HepG2 (cell line): ENCODE data around the gene SPRED2. TPM values are rescaled to one million over a fixed set of nuclear protein-coding genes. Genes with fewer than 3 reads are reported as not detected.
A peak's percentile ranks its signal among the peaks of the same experiment; 100 is the strongest.

Source experiments
- AKAP8 ChIP-seq: sonication (generic); formaldehyde crosslinking; IDR thresholded peaks from 2 replicates; pipeline ENCODE4 v1.5.1; 2020; ENCODE audit warnings: mild to moderate bottlenecking, missing genetic modification reagents
- ARID3A ChIP-seq: IDR thresholded peaks from 2 replicates; pipeline ENCODE4 v1.6.1; 2012; ENCODE audit warnings: low read depth, low read length, improper control_type of control experiment
- CCAR2 ChIP-seq: fragments of 200-400 bp; formaldehyde crosslinking; optimal IDR thresholded peaks from 2 replicates; pipeline ENCODE3; 2018; ENCODE audit warnings: low read depth, mild to moderate bottlenecking, low read length, moderate library complexity
- GATAD1 ChIP-seq: IDR thresholded peaks from 2 replicates; pipeline ENCODE4 v1.6.1; 2016; ENCODE audit warnings: missing genetic modification reagents, missing compliant biosample characterization
- HINFP ChIP-seq: sonication (generic); formaldehyde crosslinking; IDR thresholded peaks from 2 replicates; pipeline ENCODE4 v1.4.0; 2020; ENCODE audit warnings: low read depth, mild to moderate bottlenecking, missing genetic modification reagents
- HOMEZ ChIP-seq: IDR thresholded peaks from 2 replicates; pipeline ENCODE4 v1.6.1; 2016; ENCODE audit warnings: low read depth
- KDM1A ChIP-seq: IDR thresholded peaks from 2 replicates; pipeline ENCODE4 v1.6.1; 2016; ENCODE audit warnings: missing compliant biosample characterization
- MTA3 ChIP-seq: sonication (generic); formaldehyde crosslinking; IDR thresholded peaks from 2 replicates; pipeline ENCODE4 v1.4.0; 2020; ENCODE audit warnings: missing genetic modification reagents
- MXD1 ChIP-seq: sonication (generic); formaldehyde crosslinking; IDR thresholded peaks from 2 replicates; pipeline ENCODE4 v1.4.0; 2020; ENCODE audit warnings: mild to moderate bottlenecking, missing genetic modification reagents
- NFATC3 ChIP-seq: sonication (generic); formaldehyde crosslinking; IDR thresholded peaks from 2 replicates; pipeline ENCODE4 v1.5.1; 2020; ENCODE audit warnings: mild to moderate bottlenecking, missing genetic modification reagents
- PBX3 ChIP-seq: sonication (generic); formaldehyde crosslinking; IDR thresholded peaks from 2 replicates; pipeline ENCODE4 v1.8.1; 2023; ENCODE audit warnings: missing genetic modification reagents, inconsistent platforms, borderline replicate concordance
- RARA ChIP-seq: IDR thresholded peaks from 2 replicates; pipeline ENCODE4 v1.6.1; 2016; ENCODE audit warnings: missing genetic modification reagents, missing compliant biosample characterization
- SMYD3 ChIP-seq: sonication (generic); formaldehyde crosslinking; IDR thresholded peaks from 2 replicates; pipeline ENCODE4 v1.8.1; 2023; ENCODE audit warnings: mild to moderate bottlenecking, missing genetic modification reagents
- SOX6 ChIP-seq, 2 experiments: fragments of 450-650 bp in 1 of 2; sonication (generic) in 1 of 2; formaldehyde crosslinking in 1 of 2; IDR thresholded peaks; 2 replicates each; pipeline versions ENCODE4 v1.4.0 to v1.6.1; 2017 to 2020; ENCODE audit warnings: antibody characterized with exemption in 1 of 2, mild to moderate bottlenecking in 1 of 2, missing genetic modification reagents in 1 of 2
- ZNF333 ChIP-seq: sonication (generic); formaldehyde crosslinking; IDR thresholded peaks from 2 replicates; pipeline ENCODE4 v1.4.0; 2020; ENCODE audit warnings: mild to moderate bottlenecking, missing genetic modification reagents, borderline replicate concordance
- ZNF441 ChIP-seq: sonication (generic); formaldehyde crosslinking; IDR thresholded peaks from 2 replicates; pipeline ENCODE4 v1.7.0; 2021; ENCODE audit warnings: missing genetic modification reagents, borderline replicate concordance
- ZNF513 ChIP-seq: sonication (generic); formaldehyde crosslinking; conservative IDR thresholded peaks from 2 replicates; pipeline ENCODE4 v1.5.0; 2020; ENCODE audit warnings: missing genetic modification reagents
- ZNF549 ChIP-seq: sonication (generic); formaldehyde crosslinking; IDR thresholded peaks from 2 replicates; pipeline ENCODE4 v1.5.0; 2020; ENCODE audit warnings: missing genetic modification reagents
- ZNF652 ChIP-seq: IDR thresholded peaks from 2 replicates; pipeline ENCODE4 v1.6.1; 2016; ENCODE audit warnings: low read depth, borderline replicate concordance
- ZNF672 ChIP-seq: sonication (generic); formaldehyde crosslinking; IDR thresholded peaks from 2 replicates; pipeline ENCODE4 v1.8.1; 2022; ENCODE audit warnings: missing genetic modification reagents
- polyA plus RNA-seq, 8 experiments: library from polyadenylated mRNA; depleted of rRNA in 3 of 8; stranded (reverse) in 7 of 8; unstranded in 1 of 8; fragments of >200 nt; fragmentation: Illumina TruSeq in 4 of 8; extraction: Trizol in 4 of 8; gene quantifications; 2 replicates each; pipeline versions ENCODE4 v1.2.1 to v1.2.3, GENCODE V29; 2011 to 2016; ENCODE audit warnings: low read depth in 4 of 8, missing spikeins in 1 of 8, mixed read lengths in 1 of 8; ENCODE audit not compliant: insufficient read depth in 1 of 8
- total RNA-seq, 5 experiments: library from RNA; depleted of rRNA; stranded (reverse); fragments of >200 nt; fragmentation: Illumina TruSeq; extraction: Trizol; gene quantifications; 2 replicates each; pipeline ENCODE4 v1.2.3, GENCODE V29; 2016; ENCODE audit warnings: low read depth in 1 of 5

Gene SPRED2
- total and polyA plus RNA-seq, 2 of the 13 experiments (the other 11 are each of a cell fraction or from before 2014, with no cell fraction given): 13.0 to 37.0 TPM

GRCh38 chr2:65432227-65433190, at the start of gene SPRED2 (continued):
- TF ChIP-seq PBX3 (CRISPR knock-in tag): no peak
- TF ChIP-seq CCAR2: peak; percentile 95
- TF ChIP-seq KDM1A (CRISPR knock-in tag): 0 out of 2 replicates have a peak, but pooled peaks have one; percentile 41
- TF ChIP-seq HINFP (CRISPR knock-in tag): peak; percentile 70; the same call in 1 of the 2 replicates
- TF ChIP-seq SOX6 (IDR thresholded peaks at IDR 0.05): no peak
- peak; percentile 67; the same call in 1 of the 2 replicates for TF ChIP-seq SOX6 (CRISPR knock-in tag; IDR thresholded peaks at IDR 0.05)
- no peak for TF ChIP-seq ZNF513 (CRISPR knock-in tag)
- peak; percentile 64; the same call in 1 of the 2 replicates for TF ChIP-seq ZNF652
- no peak for TF ChIP-seq AKAP8 (CRISPR knock-in tag)
- no peak for TF ChIP-seq MTA3 (CRISPR knock-in tag)
- 0 out of 2 replicates have a peak, but pooled peaks have one; percentile 47 for TF ChIP-seq SMYD3 (CRISPR knock-in tag)
- peak; percentile 66 for TF ChIP-seq RARA
- TF ChIP-seq ZNF549 (CRISPR knock-in tag): no peak
- TF ChIP-seq HOMEZ (CRISPR knock-in tag): peak; percentile 83
- peak; percentile 45; the same call in 1 of the 2 replicates for TF ChIP-seq ZNF333 (CRISPR knock-in tag)
- no peak for TF ChIP-seq NFATC3 (CRISPR knock-in tag)
- TF ChIP-seq ZNF441 (CRISPR knock-in tag): peak; percentile 67; the same call in 1 of the 2 replicates
- no peak; the same call in 1 of the 2 replicates for TF ChIP-seq ZNF672 (CRISPR knock-in tag)
- TF ChIP-seq MXD1: peak; percentile 26
- peak; percentile 98 for TF ChIP-seq ARID3A
- peak; percentile 84 for TF ChIP-seq GATAD1 (CRISPR knock-in tag)
